HEK293 (cell line): ENCODE measurements around the gene ACTG1.

Source experiments
- CTCF ChIA-PET: fragments of 350-600 bp; formaldehyde crosslinking; extraction: SDS; loops from one replicate; lab custom pipeline; 2021; ENCODE audit warnings: antibody characterized with exemption; lab: Yijun Ruan, JAX
- POLR2A ChIA-PET: fragments of 300-600 bp; formaldehyde crosslinking; extraction: SDS; loops from one replicate; lab custom pipeline; 2020; ENCODE audit warnings: antibody characterized with exemption, inconsistent platforms; lab: Yijun Ruan, JAX
- H3K27ac ChIP-seq: fragments of 200-500 bp; sonication (Bioruptor generic); 2 replicates; pipeline ENCODE4 v1.5.1; 2014; ENCODE audit warnings: low read depth, low read length, control low read depth, inconsistent platforms; ENCODE audit errors: extremely low read depth
- H3K36me3 ChIP-seq, 2 experiments: fragments of 200-500 bp in 1 of 2; sonication (Bioruptor generic) in 1 of 2; 1 replicate in 1 of 2; 2 replicates in 1 of 2; pipeline ENCODE4 v1.5.1; 2014 to 2017; ENCODE audit warnings: inconsistent platforms in 2 of 2, low read length in 2 of 2; ENCODE audit not compliant: control insufficient read depth in 2 of 2, insufficient read depth in 1 of 2
- H3K4me1 ChIP-seq: fragments of 200-500 bp; sonication (Bioruptor generic); 2 replicates; pipeline ENCODE4 v1.5.1; 2014; ENCODE audit warnings: mild to moderate bottlenecking, low read length, inconsistent platforms; ENCODE audit not compliant: control insufficient read depth, insufficient read depth
- H3K4me3 ChIP-seq: 2 replicates; pipeline ENCODE4 v1.5.1; 2011; ENCODE audit warnings: low read depth, mild to moderate bottlenecking, control low read depth, low read length, moderate library complexity
- H3K9me3 ChIP-seq: fragments of 200-500 bp; sonication (Bioruptor generic); 2 replicates; pipeline ENCODE4 v1.5.1; 2014; ENCODE audit warnings: low read depth, low read length, inconsistent platforms; ENCODE audit not compliant: control insufficient read depth, insufficient read depth
- GLI2 ChIP-seq: fragments of 450-650 bp; formaldehyde crosslinking; IDR thresholded peaks from 2 replicates; pipeline ENCODE4; 2017; ENCODE audit warnings: missing biosample characterization, missing genetic modification characterization, low read depth, borderline replicate concordance
- OVOL3 ChIP-seq: fragments of 450-650 bp; formaldehyde crosslinking; IDR thresholded peaks from 2 replicates; pipeline ENCODE4 v1.5.1; 2016; ENCODE audit warnings: missing biosample characterization, missing genetic modification characterization
- TCF7L2 ChIP-seq: IDR thresholded peaks from 2 replicates; pipeline ENCODE4 v1.6.1; 2011; ENCODE audit warnings: low read depth, mild to moderate bottlenecking, inconsistent platforms, low read length, moderate library complexity, borderline replicate concordance
- ZBTB1 ChIP-seq: fragments of 450-650 bp; formaldehyde crosslinking; IDR thresholded peaks from 2 replicates; pipeline ENCODE4 v1.5.1; 2016; ENCODE audit warnings: missing biosample characterization, missing genetic modification characterization
- ZBTB20 ChIP-seq: fragments of 450-650 bp; formaldehyde crosslinking; IDR thresholded peaks from 2 replicates; pipeline ENCODE4 v1.5.1; 2016; ENCODE audit warnings: missing biosample characterization, missing genetic modification characterization
- ZBTB48 ChIP-seq: fragments of 450-650 bp; formaldehyde crosslinking; IDR thresholded peaks from 2 replicates; pipeline ENCODE4 v1.5.1; 2016; ENCODE audit warnings: missing biosample characterization, missing genetic modification characterization
- ZNF391 ChIP-seq: fragments of 450-650 bp; formaldehyde crosslinking; IDR thresholded peaks from 2 replicates; pipeline ENCODE4 v1.5.1; 2016; ENCODE audit warnings: low read depth, missing biosample characterization, missing genetic modification characterization, borderline replicate concordance
- ZNF600 ChIP-seq: fragments of 450-650 bp; formaldehyde crosslinking; IDR thresholded peaks from 2 replicates; pipeline ENCODE4 v1.5.1; 2016; ENCODE audit warnings: missing biosample characterization, missing genetic modification characterization
- ZNF664 ChIP-seq: fragments of 450-650 bp; formaldehyde crosslinking; IDR thresholded peaks from 2 replicates; pipeline ENCODE4 v1.5.1; 2016; ENCODE audit warnings: missing biosample characterization, missing genetic modification characterization
- TF ChIP-seq, protein P1 (sequence below): fragments of 450-650 bp; formaldehyde crosslinking; IDR thresholded peaks from 2 replicates; pipeline ENCODE4 v1.5.1; 2016; ENCODE audit warnings: missing biosample characterization, missing genetic modification characterization
- TF ChIP-seq, protein P2 (sequence below): fragments of 450-650 bp; formaldehyde crosslinking; IDR thresholded peaks from 2 replicates; pipeline ENCODE4 v1.5.1; 2016; ENCODE audit warnings: missing biosample characterization, missing genetic modification characterization
- TF ChIP-seq, protein P3 (sequence below): fragments of 450-650 bp; formaldehyde crosslinking; conservative IDR thresholded peaks from 2 replicates; pipeline ENCODE4 v1.5.1; 2016; ENCODE audit warnings: low read depth, missing biosample characterization, missing genetic modification characterization
- TF ChIP-seq, protein P4 (sequence below): fragments of 450-650 bp; formaldehyde crosslinking; IDR thresholded peaks from 2 replicates; pipeline ENCODE4 v1.5.1; 2016; ENCODE audit warnings: missing biosample characterization, missing genetic modification characterization

The ACTG1 gene

DNA sequence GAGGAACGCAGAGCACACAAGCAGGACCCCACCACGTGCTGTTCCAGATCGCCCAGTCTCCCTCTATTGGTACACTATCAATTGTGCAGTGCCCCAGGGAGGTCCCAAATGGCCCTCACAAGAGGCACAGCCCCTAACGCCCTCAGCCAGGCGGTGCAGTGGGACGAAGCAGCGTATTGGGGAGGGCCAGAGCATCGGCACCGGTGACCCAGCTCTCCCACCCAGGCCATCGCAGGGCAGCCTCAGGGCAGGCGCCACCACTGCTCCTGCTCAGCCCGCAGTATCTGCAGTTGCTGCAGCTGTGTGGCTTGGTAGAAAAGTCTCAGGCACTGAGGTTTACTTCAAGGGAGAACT is 45.5 kb upstream of the ACTG1 start:
- Histone ChIP-seq H3K9me3 (no peaks in the 10 kb centered on the region), H3K4me1 (peaks cover 12% of the 10 kb centered on the region), H3K27ac (no peak overlapping the region), H3K36me3 (peaks cover 38 to 70% of the 10 kb centered on the region in 2 experiments), H3K4me3 (no peak overlapping the region)
- ChIA-PET CTCF (interaction anchor here (1.2 to 2.9 kb wide), 4 partner anchors 8 to 43 kb away, joined by 3 to 19 read pairs (median 5); no protein-coding TSS in a partner anchor), POLR2A (interaction anchor here (0.8 to 4.0 kb wide), 2 partner anchors 8 to 161 kb away, joined by 3 to 16 read pairs; no protein-coding TSS in a partner anchor)
- TF ChIP-seq ZBTB20 (tag by site-specific recombination) = no peak
- no peak for TF ChIP-seq ZBTB1 (tag by site-specific recombination)
- TF ChIP-seq ZNF391 (tag by site-specific recombination) = no peak

DNA sequence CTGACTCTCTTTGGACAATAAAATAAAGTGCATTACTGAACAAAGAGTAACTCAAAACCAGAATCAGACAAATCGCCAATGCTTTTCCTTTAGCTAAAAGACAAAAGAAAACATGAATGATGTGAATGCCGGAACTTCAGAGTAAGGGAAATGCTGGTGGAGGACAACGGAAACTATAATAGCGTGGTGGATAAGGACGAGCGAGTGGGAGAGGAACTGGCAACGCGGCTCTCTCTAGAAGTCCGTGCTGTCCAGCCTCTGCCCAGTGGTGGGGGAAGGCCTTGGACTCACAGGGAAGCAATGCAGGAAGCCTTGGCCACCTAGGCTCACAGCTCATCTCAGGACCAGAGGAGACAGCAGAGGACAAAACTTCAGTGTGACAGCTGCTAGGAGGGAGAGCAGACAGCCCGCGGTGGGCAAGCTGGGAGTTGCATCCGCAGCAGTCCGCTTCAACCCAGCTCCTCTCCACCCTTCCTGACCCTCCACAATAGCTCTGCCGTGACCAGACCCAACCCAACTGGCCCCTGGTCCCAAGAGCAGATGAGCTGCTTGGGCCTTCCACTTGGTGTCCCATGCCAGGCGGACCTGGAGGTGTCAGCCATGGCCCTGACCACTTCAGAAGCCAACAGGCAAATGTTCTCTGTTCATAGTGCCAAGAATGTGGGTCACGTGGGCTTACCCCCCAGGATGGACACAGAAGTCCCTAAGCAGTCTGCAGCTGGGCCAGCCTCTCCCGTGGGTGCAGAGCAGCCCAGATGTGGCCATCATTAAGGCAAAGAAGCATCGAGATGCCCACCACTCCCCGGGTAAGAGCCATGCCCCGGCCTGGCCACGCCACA is 44.9 kb upstream of the ACTG1 start:
- no peaks in the 10 kb centered on the region for H3K9me3 ChIP-seq
- ChIA-PET POLR2A (interaction anchor here (2.1 to 4.0 kb wide), 2 partner anchors 9 to 45 kb away, joined by 7 to 16 read pairs; partner anchors contain the start of gene ACTG1), CTCF (interaction anchor here (1.2 to 2.9 kb wide), 3 partner anchors 9 to 44 kb away, joined by 3 to 19 read pairs (median 5); no protein-coding TSS in a partner anchor)
- no peak overlapping the region for H3K4me3 ChIP-seq
- H3K27ac ChIP-seq = no peak overlapping the region
- TF ChIP-seq, protein P1, sequence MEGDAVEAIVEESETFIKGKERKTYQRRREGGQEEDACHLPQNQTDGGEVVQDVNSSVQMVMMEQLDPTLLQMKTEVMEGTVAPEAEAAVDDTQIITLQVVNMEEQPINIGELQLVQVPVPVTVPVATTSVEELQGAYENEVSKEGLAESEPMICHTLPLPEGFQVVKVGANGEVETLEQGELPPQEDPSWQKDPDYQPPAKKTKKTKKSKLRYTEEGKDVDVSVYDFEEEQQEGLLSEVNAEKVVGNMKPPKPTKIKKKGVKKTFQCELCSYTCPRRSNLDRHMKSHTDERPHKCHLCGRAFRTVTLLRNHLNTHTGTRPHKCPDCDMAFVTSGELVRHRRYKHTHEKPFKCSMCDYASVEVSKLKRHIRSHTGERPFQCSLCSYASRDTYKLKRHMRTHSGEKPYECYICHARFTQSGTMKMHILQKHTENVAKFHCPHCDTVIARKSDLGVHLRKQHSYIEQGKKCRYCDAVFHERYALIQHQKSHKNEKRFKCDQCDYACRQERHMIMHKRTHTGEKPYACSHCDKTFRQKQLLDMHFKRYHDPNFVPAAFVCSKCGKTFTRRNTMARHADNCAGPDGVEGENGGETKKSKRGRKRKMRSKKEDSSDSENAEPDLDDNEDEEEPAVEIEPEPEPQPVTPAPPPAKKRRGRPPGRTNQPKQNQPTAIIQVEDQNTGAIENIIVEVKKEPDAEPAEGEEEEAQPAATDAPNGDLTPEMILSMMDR (tag by site-specific recombination) = 0 out of 2 replicates have a peak, but pooled peaks have one; percentile 14
- TF ChIP-seq ZNF600 = peak; percentile 92
- TF ChIP-seq, protein P2, sequence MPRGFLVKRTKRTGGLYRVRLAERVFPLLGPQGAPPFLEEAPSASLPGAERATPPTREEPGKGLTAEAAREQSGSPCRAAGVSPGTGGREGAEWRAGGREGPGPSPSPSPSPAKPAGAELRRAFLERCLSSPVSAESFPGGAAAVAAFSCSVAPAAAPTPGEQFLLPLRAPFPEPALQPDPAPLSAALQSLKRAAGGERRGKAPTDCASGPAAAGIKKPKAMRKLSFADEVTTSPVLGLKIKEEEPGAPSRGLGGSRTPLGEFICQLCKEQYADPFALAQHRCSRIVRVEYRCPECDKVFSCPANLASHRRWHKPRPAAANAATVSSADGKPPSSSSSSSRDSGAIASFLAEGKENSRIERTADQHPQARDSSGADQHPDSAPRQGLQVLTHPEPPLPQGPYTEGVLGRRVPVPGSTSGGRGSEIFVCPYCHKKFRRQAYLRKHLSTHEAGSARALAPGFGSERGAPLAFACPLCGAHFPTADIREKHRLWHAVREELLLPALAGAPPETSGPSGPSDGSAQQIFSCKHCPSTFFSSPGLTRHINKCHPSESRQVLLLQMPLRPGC = no peak
- TF ChIP-seq, protein P3, sequence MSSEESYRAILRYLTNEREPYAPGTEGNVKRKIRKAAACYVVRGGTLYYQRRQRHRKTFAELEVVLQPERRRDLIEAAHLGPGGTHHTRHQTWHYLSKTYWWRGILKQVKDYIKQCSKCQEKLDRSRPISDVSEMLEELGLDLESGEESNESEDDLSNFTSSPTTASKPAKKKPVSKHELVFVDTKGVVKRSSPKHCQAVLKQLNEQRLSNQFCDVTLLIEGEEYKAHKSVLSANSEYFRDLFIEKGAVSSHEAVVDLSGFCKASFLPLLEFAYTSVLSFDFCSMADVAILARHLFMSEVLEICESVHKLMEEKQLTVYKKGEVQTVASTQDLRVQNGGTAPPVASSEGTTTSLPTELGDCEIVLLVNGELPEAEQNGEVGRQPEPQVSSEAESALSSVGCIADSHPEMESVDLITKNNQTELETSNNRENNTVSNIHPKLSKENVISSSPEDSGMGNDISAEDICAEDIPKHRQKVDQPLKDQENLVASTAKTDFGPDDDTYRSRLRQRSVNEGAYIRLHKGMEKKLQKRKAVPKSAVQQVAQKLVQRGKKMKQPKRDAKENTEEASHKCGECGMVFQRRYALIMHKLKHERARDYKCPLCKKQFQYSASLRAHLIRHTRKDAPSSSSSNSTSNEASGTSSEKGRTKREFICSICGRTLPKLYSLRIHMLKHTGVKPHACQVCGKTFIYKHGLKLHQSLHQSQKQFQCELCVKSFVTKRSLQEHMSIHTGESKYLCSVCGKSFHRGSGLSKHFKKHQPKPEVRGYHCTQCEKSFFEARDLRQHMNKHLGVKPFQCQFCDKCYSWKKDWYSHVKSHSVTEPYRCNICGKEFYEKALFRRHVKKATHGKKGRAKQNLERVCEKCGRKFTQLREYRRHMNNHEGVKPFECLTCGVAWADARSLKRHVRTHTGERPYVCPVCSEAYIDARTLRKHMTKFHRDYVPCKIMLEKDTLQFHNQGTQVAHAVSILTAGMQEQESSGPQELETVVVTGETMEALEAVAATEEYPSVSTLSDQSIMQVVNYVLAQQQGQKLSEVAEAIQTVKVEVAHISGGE (tag by site-specific recombination) = no peak
- no peak for TF ChIP-seq ZBTB48
- TF ChIP-seq, protein P4, sequence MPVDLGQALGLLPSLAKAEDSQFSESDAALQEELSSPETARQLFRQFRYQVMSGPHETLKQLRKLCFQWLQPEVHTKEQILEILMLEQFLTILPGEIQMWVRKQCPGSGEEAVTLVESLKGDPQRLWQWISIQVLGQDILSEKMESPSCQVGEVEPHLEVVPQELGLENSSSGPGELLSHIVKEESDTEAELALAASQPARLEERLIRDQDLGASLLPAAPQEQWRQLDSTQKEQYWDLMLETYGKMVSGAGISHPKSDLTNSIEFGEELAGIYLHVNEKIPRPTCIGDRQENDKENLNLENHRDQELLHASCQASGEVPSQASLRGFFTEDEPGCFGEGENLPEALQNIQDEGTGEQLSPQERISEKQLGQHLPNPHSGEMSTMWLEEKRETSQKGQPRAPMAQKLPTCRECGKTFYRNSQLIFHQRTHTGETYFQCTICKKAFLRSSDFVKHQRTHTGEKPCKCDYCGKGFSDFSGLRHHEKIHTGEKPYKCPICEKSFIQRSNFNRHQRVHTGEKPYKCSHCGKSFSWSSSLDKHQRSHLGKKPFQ (tag by site-specific recombination) = no peak
- no peak for TF ChIP-seq GLI2 (tag by site-specific recombination)
- TF ChIP-seq TCF7L2 = no peak
- no peak for TF ChIP-seq OVOL3 (tag by site-specific recombination)
- TF ChIP-seq ZNF664 = no peak
- H3K36me3 ChIP-seq = peaks cover 34 to 64% of the 10 kb centered on the region in 2 experiments
- peaks cover 12% of the 10 kb centered on the region for H3K4me1 ChIP-seq
